Tibial nerve (tissue), 4 donors: Measurements from ENCODE around the gene PLXNB2. TPM values are rescaled to one million over a fixed set of nuclear protein-coding genes. Genes with fewer than 3 reads are reported as not detected.
A peak's percentile ranks its signal among the peaks of the same experiment; 100 is the strongest.

Experiments
- DNase-seq, 2 donors: peaks; one replicate each; pipeline ENCODE4 v3.0.0-alpha.2; 2019; ENCODE audit warnings: low spot score in 2 of 2
- H3K27ac ChIP-seq, 4 donors: fragments of 200-600 bp; sonication (generic) in 3 of 4; one replicate each; pipeline ENCODE4 v1.5.1; 2017 to 2019; ENCODE audit warnings: mild to moderate bottlenecking in 1 of 4
- H3K27me3 ChIP-seq, 2 donors: fragments of 200-600 bp; sonication (generic) in 1 of 2; one replicate each; pipeline versions ENCODE4 v1.5.1 to v1.6.0; 2017 to 2019
- H3K36me3 ChIP-seq, 3 donors: fragments of 200-600 bp; sonication (generic); one replicate each; pipeline ENCODE4 v1.5.1; 2018 to 2019
- H3K4me1 ChIP-seq, 4 donors: fragments of 200-600 bp; sonication (generic) in 3 of 4; one replicate each; pipeline ENCODE4 v1.5.1; 2017 to 2019
- H3K4me3 ChIP-seq, 4 donors: fragments of 200-600 bp; sonication (generic) in 3 of 4; one replicate each; pipeline ENCODE4 v1.5.1; 2017 to 2019; ENCODE audit warnings: mild to moderate bottlenecking in 1 of 4, moderate library complexity in 1 of 4
- H3K9me3 ChIP-seq, 4 donors: fragments of 200-600 bp; sonication (generic) in 3 of 4; one replicate each; pipeline ENCODE4 v1.5.1; 2017 to 2019
- EP300 ChIP-seq, 2 donors: sonication (generic); formaldehyde crosslinking; IDR thresholded peaks; one replicate each; pipeline ENCODE4 v1.6.1; 2017; ENCODE audit warnings: antibody characterized with exemption in 2 of 2, mild to moderate bottlenecking in 1 of 2
- POLR2A ChIP-seq, 2 donors: fragments of 450-650 bp; IDR thresholded peaks; one replicate each; pipeline ENCODE4 v1.6.1; 2017; ENCODE audit warnings: antibody characterized with exemption in 2 of 2, mild to moderate bottlenecking in 2 of 2, moderate library complexity in 2 of 2
- WGBS, 2 donors: methylation state at CpG; one replicate each; pipeline ENCODE4 v1.1.5; 2018; 5-methylcytosine and 5-hydroxymethylcytosine counted together
- total RNA-seq, 4 donors: library from RNA; depleted of rRNA; stranded (reverse); fragments of >200 nt; gene quantifications; one replicate each; pipeline ENCODE4 v1.1.0, GENCODE V29; 2016
- TF ChIP-seq, protein P1 (sequence below), 5 experiments: fragments of 200-600 bp in 3 of 5; fragments of 450-650 bp in 2 of 5; sonication (generic) in 3 of 5; IDR thresholded peaks; one replicate each; pipeline ENCODE4 v1.5.1; 2016 to 2019; ENCODE audit warnings: antibody characterized with exemption in 5 of 5, mild to moderate bottlenecking in 3 of 5, moderate library complexity in 2 of 5

Gene PLXNB2
- total RNA-seq, 4 donors from 2014 or later: 135 to 193 (median 165) TPM

- Histone ChIP-seq H3K4me3 (peak overlapping the region; percentile 24 to 52 (median 34)), H3K27me3 (peaks cover 0 to 61% of the 10 kb centered on the region in 2 donors), H3K27ac (peak overlapping the region in 1 of 4 donors; percentile 36), H3K4me1 (peaks cover 0 to 28% (median 4%) of the 10 kb centered on the region in 4 donors), H3K36me3 (no peaks in the 10 kb centered on the region), H3K9me3 (no peaks in the 10 kb centered on the region)
- no peak for DNase-seq
- TF ChIP-seq POLR2A (IDR thresholded peaks at IDR 0.05) (no peak), EP300 (IDR thresholded peaks at IDR 0.05) (no peak)
- TF ChIP-seq, protein P1, sequence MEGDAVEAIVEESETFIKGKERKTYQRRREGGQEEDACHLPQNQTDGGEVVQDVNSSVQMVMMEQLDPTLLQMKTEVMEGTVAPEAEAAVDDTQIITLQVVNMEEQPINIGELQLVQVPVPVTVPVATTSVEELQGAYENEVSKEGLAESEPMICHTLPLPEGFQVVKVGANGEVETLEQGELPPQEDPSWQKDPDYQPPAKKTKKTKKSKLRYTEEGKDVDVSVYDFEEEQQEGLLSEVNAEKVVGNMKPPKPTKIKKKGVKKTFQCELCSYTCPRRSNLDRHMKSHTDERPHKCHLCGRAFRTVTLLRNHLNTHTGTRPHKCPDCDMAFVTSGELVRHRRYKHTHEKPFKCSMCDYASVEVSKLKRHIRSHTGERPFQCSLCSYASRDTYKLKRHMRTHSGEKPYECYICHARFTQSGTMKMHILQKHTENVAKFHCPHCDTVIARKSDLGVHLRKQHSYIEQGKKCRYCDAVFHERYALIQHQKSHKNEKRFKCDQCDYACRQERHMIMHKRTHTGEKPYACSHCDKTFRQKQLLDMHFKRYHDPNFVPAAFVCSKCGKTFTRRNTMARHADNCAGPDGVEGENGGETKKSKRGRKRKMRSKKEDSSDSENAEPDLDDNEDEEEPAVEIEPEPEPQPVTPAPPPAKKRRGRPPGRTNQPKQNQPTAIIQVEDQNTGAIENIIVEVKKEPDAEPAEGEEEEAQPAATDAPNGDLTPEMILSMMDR (IDR thresholded peaks at IDR 0.05): no peak
- 0 to 1% methylated on average over 18 to 37 of the region's 92 CpGs for WGBS, 2 donors
Measured at GRCh38 chr22:50260801-50261614, 46.4 kb downstream of the PLXNB2 start.

GRCh38 chr22:50260434-50260800 is 47.0 kb downstream of the PLXNB2 start:
- H3K27me3 ChIP-seq: peaks cover 0 to 61% of the 10 kb centered on the region in 2 donors
- H3K27ac ChIP-seq: no peak overlapping the region
- no peak for TF ChIP-seq EP300 (IDR thresholded peaks at IDR 0.05)
- TF ChIP-seq, protein P1 (IDR thresholded peaks at IDR 0.05): no peak
- no peak for TF ChIP-seq POLR2A (IDR thresholded peaks at IDR 0.05)
- peak overlapping the region in 3 of 4 donors; percentile 24 to 52 (median 39) for H3K4me3 ChIP-seq
- WGBS, 2 donors: 32% methylated on average over 5 to 11 of the region's 11 CpGs
- H3K36me3 ChIP-seq: no peaks in the 10 kb centered on the region
- no peak for DNase-seq
- peaks cover 0 to 28% (median 4%) of the 10 kb centered on the region in 4 donors for H3K4me1 ChIP-seq
- H3K9me3 ChIP-seq: no peaks in the 10 kb centered on the region

GRCh38 chr22:50259302-50259701 is 48.1 kb downstream of the PLXNB2 start:
- peaks cover 0 to 61% of the 10 kb centered on the region in 2 donors for H3K27me3 ChIP-seq
- DNase-seq: no peak
- no peak for TF ChIP-seq POLR2A (IDR thresholded peaks at IDR 0.05)
- TF ChIP-seq, protein P1 (IDR thresholded peaks at IDR 0.05): no peak
- TF ChIP-seq EP300 (IDR thresholded peaks at IDR 0.05): no peak
- no peaks in the 10 kb centered on the region for H3K9me3 ChIP-seq
- peaks cover 0 to 28% (median 4%) of the 10 kb centered on the region in 4 donors for H3K4me1 ChIP-seq
- no peak overlapping the region for H3K4me3 ChIP-seq
- H3K36me3 ChIP-seq: no peaks in the 10 kb centered on the region
- whole genome bisulfite sequencing, 2 donors: 80 to 86% methylated on average over 15 of the region's 15 CpGs
- H3K27ac ChIP-seq: no peak overlapping the region

GRCh38 chr22:50258361-50259292 is 48.8 kb downstream of the PLXNB2 start:
- Histone ChIP-seq H3K27ac (no peak overlapping the region), H3K27me3 (peaks cover 0 to 58% of the 10 kb centered on the region in 2 donors), H3K36me3 (no peaks in the 10 kb centered on the region), H3K4me1 (peaks cover 0 to 28% (median 4%) of the 10 kb centered on the region in 4 donors), H3K4me3 (no peak overlapping the region), H3K9me3 (no peaks in the 10 kb centered on the region)
- no peak for DNase-seq
- WGBS, 2 donors: 74 to 78% methylated on average over 23 to 24 of the region's 24 CpGs
- TF ChIP-seq, protein P1 (IDR thresholded peaks at IDR 0.05): no peak
- no peak for TF ChIP-seq EP300 (IDR thresholded peaks at IDR 0.05)
- no peak for TF ChIP-seq POLR2A (IDR thresholded peaks at IDR 0.05)
